ENCODE measurements around the gene PHF23. TPM values are rescaled to one million over a fixed set of nuclear protein-coding genes. Genes with fewer than 3 reads are reported as not detected.

The PHF23 gene
- total RNA-seq, 1 experiment from 2014 or later = 30.3 TPM

Other genes starting within 250 kb of the PHF23 start
- not detected in 2 replicates for gene ALOX12, start 243.4 kb downstream of the PHF23 start, total RNA-seq (2014; rRNA removed; shearing (Covaris generic))
- 104 and 146 TPM in 2 replicates for gene RNASEK, start 226.8 kb downstream of the PHF23 start, total RNA-seq (2014; rRNA removed; shearing (Covaris generic))
- gene BCL6B, start 216.4 kb downstream of the PHF23 start, total RNA-seq (2014; rRNA removed; shearing (Covaris generic)) = not detected in 2 replicates
- gene SLC16A13, start 203.4 kb downstream of the PHF23 start, total RNA-seq (2014; rRNA removed; shearing (Covaris generic)) = not detected in 2 replicates
- gene SLC16A11, start 195.4 kb downstream of the PHF23 start, total RNA-seq (2014; rRNA removed; shearing (Covaris generic)) = not detected in 2 replicates
- not detected in 2 replicates for gene CLEC10A, start 159.2 kb downstream of the PHF23 start, total RNA-seq (2014; rRNA removed; shearing (Covaris generic))
- gene ASGR2, start 124.6 kb downstream of the PHF23 start, total RNA-seq (2014; rRNA removed; shearing (Covaris generic)) = not detected in 2 replicates
- 0.16 TPM in 1 of 2 replicates, not detected in the other for gene ASGR1, start 60.1 kb downstream of the PHF23 start, total RNA-seq (2014; rRNA removed; shearing (Covaris generic))
- 8.9 and 9.3 TPM in 2 replicates for gene DLG4, start 19.6 kb downstream of the PHF23 start, total RNA-seq (2014; rRNA removed; shearing (Covaris generic))
- gene ACADVL, start 19.5 kb downstream of the PHF23 start, total RNA-seq (2014; rRNA removed; shearing (Covaris generic)) = 205 and 227 TPM in 2 replicates
- gene DVL2, start 4.9 kb downstream of the PHF23 start, total RNA-seq (2014; rRNA removed; shearing (Covaris generic)) = 30.6 and 45.3 TPM in 2 replicates
- gene GABARAP, start 3.0 kb upstream of the PHF23 start, total RNA-seq (2014; rRNA removed; shearing (Covaris generic)) = 139 and 146 TPM in 2 replicates
- gene CTDNEP1, start 12.3 kb upstream of the PHF23 start, total RNA-seq (2014; rRNA removed; shearing (Covaris generic)) = 15.5 and 21.8 TPM in 2 replicates
- 37.2 and 52.4 TPM in 2 replicates for gene ELP5, start 12.8 kb upstream of the PHF23 start, total RNA-seq (2014; rRNA removed; shearing (Covaris generic))
- not detected in 2 replicates for gene CLDN7, start 23.0 kb upstream of the PHF23 start, total RNA-seq (2014; rRNA removed; shearing (Covaris generic))
- 0.32 TPM in 1 of 2 replicates, not detected in the other for gene SLC2A4, start 42.3 kb upstream of the PHF23 start, total RNA-seq (2014; rRNA removed; shearing (Covaris generic))
- not detected in 2 replicates for gene YBX2, start 55.2 kb upstream of the PHF23 start, total RNA-seq (2014; rRNA removed; shearing (Covaris generic))
- gene EIF5A, start 68.2 kb upstream of the PHF23 start, total RNA-seq (2014; rRNA removed; shearing (Covaris generic)) = 342 and 632 TPM in 2 replicates
- 86.3 and 112 TPM in 2 replicates for gene GPS2, start 75.9 kb upstream of the PHF23 start, total RNA-seq (2014; rRNA removed; shearing (Covaris generic))
- 8.1 and 13.8 TPM in 2 replicates for gene NEURL4, start 89.9 kb upstream of the PHF23 start, total RNA-seq (2014; rRNA removed; shearing (Covaris generic))
- not detected in 2 replicates for gene ACAP1, start 97.1 kb upstream of the PHF23 start, total RNA-seq (2014; rRNA removed; shearing (Covaris generic))
- gene KCTD11, start 112.7 kb upstream of the PHF23 start, total RNA-seq (2014; rRNA removed; shearing (Covaris generic)) = 5.4 and 7.0 TPM in 2 replicates
- not detected in 2 replicates for gene TMEM95, start 115.7 kb upstream of the PHF23 start, total RNA-seq (2014; rRNA removed; shearing (Covaris generic))
- not detected in 2 replicates for gene TNK1, start 141.6 kb upstream of the PHF23 start, total RNA-seq (2014; rRNA removed; shearing (Covaris generic))
- gene PLSCR3, start 155.1 kb upstream of the PHF23 start, total RNA-seq (2014; rRNA removed; shearing (Covaris generic)) = 13.3 and 14.2 TPM in 2 replicates
- 24.7 and 28.8 TPM in 2 replicates for gene TMEM256, start 164.6 kb upstream of the PHF23 start, total RNA-seq (2014; rRNA removed; shearing (Covaris generic))
- gene NLGN2, start 168.4 kb upstream of the PHF23 start, total RNA-seq (2014; rRNA removed; shearing (Covaris generic)) = 2.2 and 3.9 TPM in 2 replicates
- not detected in 2 replicates for gene SPEM1, start 180.9 kb upstream of the PHF23 start, total RNA-seq (2014; rRNA removed; shearing (Covaris generic))
- not detected in 2 replicates for gene SPEM2, start 186.2 kb upstream of the PHF23 start, total RNA-seq (2014; rRNA removed; shearing (Covaris generic))
- gene SPEM3, start 189.4 kb upstream of the PHF23 start, total RNA-seq (2014; rRNA removed; shearing (Covaris generic)) = not detected in 2 replicates
- gene TMEM102, start 196.0 kb upstream of the PHF23 start, total RNA-seq (2014; rRNA removed; shearing (Covaris generic)) = 0.45 TPM in 1 of 2 replicates, not detected in the other
- gene FGF11, start 200.1 kb upstream of the PHF23 start, total RNA-seq (2014; rRNA removed; shearing (Covaris generic)) = not detected in 2 replicates
- 3.9 and 14.7 TPM in 2 replicates for gene CHRNB1, start 205.6 kb upstream of the PHF23 start, total RNA-seq (2014; rRNA removed; shearing (Covaris generic))
- gene ZBTB4, start 240.2 kb upstream of the PHF23 start, total RNA-seq (2014; rRNA removed; shearing (Covaris generic)) = 13.8 and 19.9 TPM in 2 replicates
- gene SLC35G6, start 242.0 kb upstream of the PHF23 start, total RNA-seq (2014; rRNA removed; shearing (Covaris generic)) = not detected in 2 replicates
- 17.5 and 29.3 TPM in 2 replicates for gene POLR2A, start 244.9 kb upstream of the PHF23 start, total RNA-seq (2014; rRNA removed; shearing (Covaris generic))

Measured in SJSA1 (cell line).